Keratinocyte (primary cell): ENCODE results near the gene LZTR1. TPM values are rescaled to one million over a fixed set of nuclear protein-coding genes. Genes with fewer than 3 reads are reported as not detected.

Experiments used
- DNase-seq: peaks from one replicate; pipeline ENCODE4 v3.0.0-alpha.2; 2011; ENCODE audit warnings: low read depth, missing footprints, low spot score
- FAIRE-seq: peaks from 2 replicates; lab custom pipeline; 2011; peaks lifted over from hg19 to GRCh38; lab: Jason Lieb, UNC
- H2AFZ ChIP-seq: 2 replicates; pipeline ENCODE4 v1.6.0; 2012; ENCODE audit warnings: low read length, control low read depth, inconsistent platforms; ENCODE audit not compliant: control insufficient read depth
- H3K27ac ChIP-seq: 2 replicates; pipeline ENCODE4 v1.5.1; 2011; ENCODE audit warnings: low read length; ENCODE audit not compliant: control insufficient read depth, insufficient read depth
- H3K27me3 ChIP-seq: 3 replicates; pipeline ENCODE4 v1.6.0; 2011; ENCODE audit warnings: low read length; ENCODE audit not compliant: control insufficient read depth, insufficient read depth; ENCODE audit errors: extremely low read depth
- H3K36me3 ChIP-seq, 2 experiments: 2 replicates in 1 of 2; 3 replicates in 1 of 2; pipeline ENCODE4 v1.5.1; 2011; ENCODE audit warnings: low read length in 2 of 2, mild to moderate bottlenecking in 1 of 2; ENCODE audit not compliant: control insufficient read depth in 2 of 2, insufficient read depth in 2 of 2; ENCODE audit errors: extremely low read depth in 1 of 2
- H3K4me1 ChIP-seq: 3 replicates; pipeline ENCODE4 v1.5.1; 2011; ENCODE audit warnings: low read length; ENCODE audit not compliant: control insufficient read depth, insufficient read depth; ENCODE audit errors: extremely low read depth
- H3K4me2 ChIP-seq: 3 replicates; pipeline ENCODE4 v1.6.0; 2011; ENCODE audit warnings: low read depth, low read length; ENCODE audit not compliant: control insufficient read depth, insufficient read depth; ENCODE audit errors: extremely low read depth
- H3K4me3 ChIP-seq, 3 experiments: fragments of 200-600 bp in 1 of 3; sonication (generic) in 1 of 3; 2 replicates in 2 of 3; 3 replicates in 1 of 3; pipeline ENCODE4 v1.5.1; 2011 to 2016; ENCODE audit warnings: low read length in 3 of 3, mild to moderate bottlenecking in 3 of 3, control low read depth in 2 of 3, inconsistent platforms in 1 of 3, low read depth in 1 of 3, mixed read lengths in 1 of 3, mixed run types in 1 of 3, moderate library complexity in 1 of 3; ENCODE audit not compliant: control insufficient read depth in 2 of 3, insufficient read depth in 2 of 3; ENCODE audit errors: extremely low read depth in 1 of 3
- H3K79me2 ChIP-seq: 2 replicates; pipeline ENCODE4 v1.6.0; 2012; ENCODE audit warnings: low read length; ENCODE audit not compliant: control insufficient read depth, insufficient read depth
- H3K9ac ChIP-seq: 3 replicates; pipeline ENCODE4 v1.6.0; 2011; ENCODE audit warnings: low read length; ENCODE audit not compliant: control insufficient read depth, insufficient read depth; ENCODE audit errors: extremely low read depth
- H3K9me1 ChIP-seq: 3 replicates; pipeline ENCODE4 v1.6.0; 2011; ENCODE audit warnings: low read length; ENCODE audit not compliant: control insufficient read depth, insufficient read depth; ENCODE audit errors: extremely low read depth
- H3K9me3 ChIP-seq: 2 replicates; pipeline ENCODE4 v1.5.1; 2012; ENCODE audit warnings: low read depth, low read length; ENCODE audit not compliant: control insufficient read depth
- H4K20me1 ChIP-seq: 3 replicates; pipeline ENCODE4 v1.6.0; 2011; ENCODE audit warnings: low read length; ENCODE audit not compliant: control insufficient read depth, insufficient read depth; ENCODE audit errors: extremely low read depth
- EZH2 ChIP-seq: IDR thresholded peaks from one replicate; pipeline ENCODE4 v1.6.1; 2012; ENCODE audit warnings: inconsistent platforms, mild to moderate bottlenecking, low read length, moderate library complexity
- dilution Hi-C: fragments of 300-500 bp; cut with MboI; formaldehyde crosslinking; loops from one replicate; pipeline ENCODE4 v1.7.0; 2020; ENCODE audit warnings: low sequenced_read_pairs; ENCODE audit not compliant: extremely low pct_ligation_motif_present
- polyA plus RNA-seq, 5 experiments: library from polyadenylated mRNA; depleted of rRNA in 3 of 5; stranded (reverse) in 3 of 5; stranded (forward) in 1 of 5; unstranded in 1 of 5; fragments of >200 nt; gene quantifications; 1 replicate in 1 of 5; 2 replicates in 3 of 5; 3 replicates in 1 of 5; pipeline versions ENCODE4 v1.2.1 to v1.2.3, GENCODE V29; 2011 to 2012; ENCODE audit warnings: missing spikeins in 2 of 5, low read depth in 1 of 5, low replicate concordance in 1 of 5
- TF ChIP-seq, protein P1 (sequence below), 3 experiments: IDR thresholded peaks in 1 of 3; conservative IDR thresholded peaks in 1 of 3; optimal IDR thresholded peaks in 1 of 3; 2 replicates in 2 of 3; 3 replicates in 1 of 3; pipeline versions ENCODE3 to v1.5.1; 2011; ENCODE audit warnings: low read length in 3 of 3, mild to moderate bottlenecking in 3 of 3, moderate library complexity in 2 of 3, control low read depth in 1 of 3, inconsistent platforms in 1 of 3; ENCODE audit not compliant: insufficient read depth in 2 of 3; ENCODE audit errors: extremely low read depth in 1 of 3

LZTR1 gene
- polyA plus RNA-seq, 1 donor (not counting 4 experiments of a cell fraction or from before 2014, with no cell fraction given), result 37.0 TPM

GRCh38 chr22:20967697-20968211 lies 14.3 kb upstream of the LZTR1 start:
- Histone ChIP-seq H3K4me2 (no peak overlapping the region), H3K9me3 (no peaks in the 10 kb centered on the region), H3K9ac (no peak overlapping the region), H3K27ac (no peak overlapping the region), H3K4me3 (no peak overlapping the region), H3K4me1 (peaks cover 10% of the 10 kb centered on the region), H3K27me3 (peaks cover 11% of the 10 kb centered on the region), H3K9me1 (no peaks in the 10 kb centered on the region), H3K79me2 (no peaks in the 10 kb centered on the region), H4K20me1 (no peaks in the 10 kb centered on the region), H2AFZ (no peak overlapping the region), H3K36me3 (no peaks in the 10 kb centered on the region)
- DNase-seq (no peak), FAIRE-seq (no peak)
- TF ChIP-seq EZH2, result no peak
- TF ChIP-seq, protein P1, sequence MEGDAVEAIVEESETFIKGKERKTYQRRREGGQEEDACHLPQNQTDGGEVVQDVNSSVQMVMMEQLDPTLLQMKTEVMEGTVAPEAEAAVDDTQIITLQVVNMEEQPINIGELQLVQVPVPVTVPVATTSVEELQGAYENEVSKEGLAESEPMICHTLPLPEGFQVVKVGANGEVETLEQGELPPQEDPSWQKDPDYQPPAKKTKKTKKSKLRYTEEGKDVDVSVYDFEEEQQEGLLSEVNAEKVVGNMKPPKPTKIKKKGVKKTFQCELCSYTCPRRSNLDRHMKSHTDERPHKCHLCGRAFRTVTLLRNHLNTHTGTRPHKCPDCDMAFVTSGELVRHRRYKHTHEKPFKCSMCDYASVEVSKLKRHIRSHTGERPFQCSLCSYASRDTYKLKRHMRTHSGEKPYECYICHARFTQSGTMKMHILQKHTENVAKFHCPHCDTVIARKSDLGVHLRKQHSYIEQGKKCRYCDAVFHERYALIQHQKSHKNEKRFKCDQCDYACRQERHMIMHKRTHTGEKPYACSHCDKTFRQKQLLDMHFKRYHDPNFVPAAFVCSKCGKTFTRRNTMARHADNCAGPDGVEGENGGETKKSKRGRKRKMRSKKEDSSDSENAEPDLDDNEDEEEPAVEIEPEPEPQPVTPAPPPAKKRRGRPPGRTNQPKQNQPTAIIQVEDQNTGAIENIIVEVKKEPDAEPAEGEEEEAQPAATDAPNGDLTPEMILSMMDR (optimal IDR thresholded peaks at IDR 0.05 in 1 of 3, IDR thresholded peaks at IDR 0.05 in 1 of 3, conservative IDR thresholded peaks at IDR 0.05 in 1 of 3; ENCODE audit: extremely low read depth in 1 of 3, insufficient read depth in 2 of 3, low read length in 3 of 3), result no peak
- dilution Hi-C loops, result no loop called here

DNA sequence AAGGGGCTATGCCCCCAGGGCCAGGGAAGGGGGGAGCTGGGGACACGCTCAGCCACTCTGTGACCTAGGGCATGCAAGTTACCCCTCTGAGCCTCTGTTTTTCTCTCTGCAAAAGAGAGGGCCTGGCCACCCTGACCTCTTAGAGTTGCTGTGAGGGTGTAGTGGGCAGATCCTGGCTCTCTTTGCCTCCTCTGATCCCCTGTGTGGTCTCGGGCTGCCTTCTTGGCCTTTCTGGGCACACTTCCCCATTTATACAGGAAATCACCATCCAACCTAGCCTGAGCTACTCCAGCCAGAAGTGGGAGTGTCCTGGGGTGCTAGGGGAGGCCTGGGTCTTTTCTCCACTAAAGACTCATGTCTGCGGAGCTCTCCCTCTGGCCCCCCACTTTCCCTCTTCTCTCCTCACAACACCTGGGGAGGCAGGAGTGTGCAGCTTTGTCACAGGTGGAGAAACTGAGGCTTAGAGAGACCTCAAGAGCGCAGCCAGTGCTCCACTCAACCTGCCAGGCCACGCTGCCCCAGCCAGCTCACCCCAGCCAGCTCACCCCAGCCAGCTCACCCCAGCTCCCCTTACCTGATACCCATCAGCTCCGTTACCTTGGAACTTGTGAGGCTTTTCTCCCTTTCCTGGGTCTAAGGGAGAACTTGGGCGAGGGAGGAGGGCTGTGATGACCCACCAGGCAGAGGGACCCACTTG lies 13.7 kb upstream of the LZTR1 start:
- FAIRE-seq (no peak), DNase-seq (no peak)
- Histone ChIP-seq H3K79me2 (no peaks in the 10 kb centered on the region), H3K4me3 (no peak overlapping the region), H2AFZ (no peak overlapping the region), H3K9me3 (no peaks in the 10 kb centered on the region), H3K4me2 (no peak overlapping the region), H3K9me1 (no peaks in the 10 kb centered on the region), H4K20me1 (no peaks in the 10 kb centered on the region), H3K36me3 (no peaks in the 10 kb centered on the region), H3K9ac (no peak overlapping the region), H3K27me3 (peaks cover 11% of the 10 kb centered on the region), H3K4me1 (peaks cover 7% of the 10 kb centered on the region), H3K27ac (no peak overlapping the region)
- dilution Hi-C loops, result no loop called here
- TF ChIP-seq, protein P1 (optimal IDR thresholded peaks at IDR 0.05 in 1 of 3, IDR thresholded peaks at IDR 0.05 in 1 of 3, conservative IDR thresholded peaks at IDR 0.05 in 1 of 3; ENCODE audit: extremely low read depth in 1 of 3, insufficient read depth in 2 of 3, low read length in 3 of 3), result no peak
- TF ChIP-seq EZH2, result no peak
